Upper lobe of left lung (tissue), 6 donors: ENCODE measurements around the gene FN3KRP. TPM values are rescaled to one million over a fixed set of nuclear protein-coding genes. Genes with fewer than 3 reads are reported as not detected.
"Not testable (repeated sequence)": the region's sequence is repeated elsewhere in the genome, so short reads cannot be mapped to it uniquely, and the experiment has no call there.

Source experiments
- ATAC-seq, 2 donors: fragments of 200-7000 bp; cut with Tn5 transposase; one replicate each; pipeline ENCODE4 v1.9.1; 2022; ENCODE audit warnings: mild to moderate bottlenecking in 2 of 2, moderate library complexity in 2 of 2; ENCODE audit not compliant: low FRiP score in 2 of 2
- DNase-seq, 2 donors: peaks; one replicate each; pipeline ENCODE4 v3.0.0-alpha.2; 2019 to 2020
- H3K27ac ChIP-seq, 4 donors: fragments of 200-600 bp; sonication (generic); one replicate each; pipeline ENCODE4 v1.5.1; 2016 to 2019
- H3K27me3 ChIP-seq, 4 donors: fragments of 200-600 bp; sonication (generic); one replicate each; pipeline ENCODE4 v1.5.1; 2017 to 2019
- H3K36me3 ChIP-seq, 4 donors: fragments of 200-600 bp; sonication (generic); one replicate each; pipeline ENCODE4 v1.5.1; 2016 to 2019
- H3K4me1 ChIP-seq, 4 donors: fragments of 200-600 bp; sonication (generic); one replicate each; pipeline ENCODE4 v1.5.1; 2018 to 2019
- H3K4me3 ChIP-seq, 4 donors: fragments of 200-600 bp; sonication (generic); one replicate each; pipeline ENCODE4 v1.5.1; 2017 to 2019; ENCODE audit warnings: mild to moderate bottlenecking in 2 of 4, moderate library complexity in 1 of 4
- H3K9me3 ChIP-seq, 4 donors: fragments of 200-600 bp; sonication (generic); one replicate each; pipeline ENCODE4 v1.5.1; 2018 to 2019
- EP300 ChIP-seq, 4 donors: sonication (generic); formaldehyde crosslinking; IDR thresholded peaks; one replicate each; pipeline ENCODE4 v1.5.1; 2017; ENCODE audit warnings: antibody characterized with exemption in 4 of 4, control low read depth in 2 of 4
- POLR2A ChIP-seq, 4 donors: fragments of 450-650 bp; IDR thresholded peaks; one replicate each; pipeline ENCODE4 v1.5.1; 2016 to 2017; ENCODE audit warnings: antibody characterized with exemption in 4 of 4, mild to moderate bottlenecking in 2 of 4
- POLR2AphosphoS5 ChIP-seq, 2 donors: sonication (generic); formaldehyde crosslinking; IDR thresholded peaks; one replicate each; pipeline ENCODE4 v1.5.1; 2017; ENCODE audit warnings: antibody characterized with exemption in 2 of 2
- WGBS, 2 donors: methylation state at CpG; one replicate each; pipeline ENCODE4 v1.1.5; 2017 to 2018; 5-methylcytosine and 5-hydroxymethylcytosine counted together
- total RNA-seq, 6 donors: library from RNA; depleted of rRNA in 4 of 6; stranded (reverse); fragments of >200 nt in 4 of 6; gene quantifications; one replicate each; pipeline versions ENCODE4 v1.1.0 to v1.2.1, GENCODE V29; 2016 to 2021
- TF ChIP-seq, protein P1 (sequence below), 6 experiments: fragments of 450-650 bp in 4 of 6; fragments of 200-600 bp in 2 of 6; sonication (generic) in 2 of 6; IDR thresholded peaks; one replicate each; pipeline ENCODE4 v1.5.1; 2016 to 2019; ENCODE audit warnings: antibody characterized with exemption in 6 of 6
- donor health status: DM: no; HTN: no; CAD: no; lungs with moderate emphysema.
- donor health status: DM: no; HTN: yes; CAD: no; lungs with severe emphysema.

The FN3KRP gene
- total RNA-seq, 6 donors from 2014 or later, result 14.7 to 94.3 (median 28.8) TPM

DNA sequence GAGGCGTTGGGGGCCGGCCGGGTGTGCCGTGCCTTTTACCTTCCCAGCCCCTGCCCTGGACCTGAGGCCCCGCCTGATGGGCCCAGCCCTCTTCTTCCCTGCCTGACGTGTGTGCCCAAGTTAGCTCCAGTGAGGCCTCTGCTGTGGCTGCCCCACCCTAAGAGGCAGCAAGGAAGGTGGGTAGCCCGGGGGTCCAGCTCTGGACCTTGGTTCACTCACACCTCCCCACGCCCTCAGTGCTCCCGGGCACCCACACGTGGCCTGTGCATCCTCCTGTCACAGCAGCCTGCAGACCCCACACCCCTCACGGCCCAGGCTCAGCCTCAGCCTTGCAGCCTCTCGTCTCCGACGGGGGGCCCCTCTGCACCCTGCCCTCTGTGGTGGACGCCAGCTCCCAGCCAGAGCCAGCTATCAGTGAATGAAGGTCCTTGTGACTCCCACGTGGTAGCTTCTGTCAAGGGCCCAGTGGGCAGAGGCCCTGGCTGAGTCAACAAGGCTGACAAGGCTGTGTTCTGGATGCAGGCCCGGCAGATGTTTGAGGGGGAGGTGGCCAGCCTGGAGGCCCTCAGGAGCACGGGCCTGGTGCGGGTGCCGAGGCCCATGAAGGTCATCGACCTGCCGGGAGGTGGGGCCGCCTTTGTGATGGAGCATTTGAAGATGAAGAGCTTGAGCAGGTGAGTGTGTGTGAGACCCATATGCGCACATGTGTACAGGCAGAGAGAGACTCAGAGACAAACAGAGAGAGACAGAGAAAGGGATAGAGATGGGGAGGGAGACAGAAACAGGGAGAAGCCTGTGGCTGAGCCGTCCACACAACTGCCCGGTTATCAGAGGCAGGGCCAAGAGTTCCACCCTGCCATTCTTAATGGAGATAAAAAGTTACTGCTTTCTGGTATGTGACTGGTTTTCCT is 21.7 kb downstream of the FN3KRP start:
- ATAC-seq, result peak in 1 of 2 donors; percentile 54

DNA sequence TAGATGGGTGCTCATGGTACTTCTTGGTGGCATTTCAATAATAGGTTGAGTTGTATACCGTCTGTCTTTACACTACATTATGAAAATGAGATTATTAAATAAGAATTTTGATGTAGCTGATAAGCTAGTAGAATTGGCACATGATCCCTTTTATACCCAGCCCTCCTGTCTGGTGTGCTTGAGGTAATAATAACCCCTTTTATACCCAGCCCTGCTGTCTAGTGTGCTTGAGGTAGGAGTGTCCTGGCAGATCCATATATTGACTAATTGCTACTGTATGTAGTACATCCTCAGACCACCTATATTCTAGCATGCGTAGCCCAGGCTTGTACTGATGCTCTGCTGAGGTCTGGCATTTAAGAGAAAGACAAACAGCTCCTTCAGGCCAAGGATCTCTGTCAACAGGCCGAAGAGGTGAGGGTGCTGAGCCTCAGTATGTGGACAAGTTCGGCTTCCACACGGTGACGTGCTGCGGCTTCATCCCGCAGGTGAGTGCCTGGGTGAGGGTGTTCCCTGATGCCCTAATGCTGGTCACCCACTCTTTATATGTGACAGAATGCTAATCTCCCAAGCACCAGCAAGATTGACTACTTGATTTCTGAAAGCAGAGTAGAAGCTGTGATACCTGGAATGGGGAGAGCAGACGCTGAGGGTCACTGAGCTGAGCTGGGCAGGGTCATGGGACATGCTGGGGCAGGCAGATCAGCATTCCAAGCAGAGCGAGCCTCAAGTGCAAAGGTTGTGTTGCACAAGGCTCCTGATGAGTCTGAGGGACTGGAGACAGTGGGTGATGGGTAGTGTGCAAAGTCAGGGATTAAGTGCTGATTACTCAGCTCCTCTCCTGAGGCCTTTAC is 24.6 kb downstream of the FN3KRP start:
- TF ChIP-seq POLR2AphosphoS5 (IDR thresholded peaks at IDR 0.05) (no peak), POLR2A (IDR thresholded peaks at IDR 0.05) (no peak), EP300 (IDR thresholded peaks at IDR 0.05) (no peak)
- TF ChIP-seq, protein P1, sequence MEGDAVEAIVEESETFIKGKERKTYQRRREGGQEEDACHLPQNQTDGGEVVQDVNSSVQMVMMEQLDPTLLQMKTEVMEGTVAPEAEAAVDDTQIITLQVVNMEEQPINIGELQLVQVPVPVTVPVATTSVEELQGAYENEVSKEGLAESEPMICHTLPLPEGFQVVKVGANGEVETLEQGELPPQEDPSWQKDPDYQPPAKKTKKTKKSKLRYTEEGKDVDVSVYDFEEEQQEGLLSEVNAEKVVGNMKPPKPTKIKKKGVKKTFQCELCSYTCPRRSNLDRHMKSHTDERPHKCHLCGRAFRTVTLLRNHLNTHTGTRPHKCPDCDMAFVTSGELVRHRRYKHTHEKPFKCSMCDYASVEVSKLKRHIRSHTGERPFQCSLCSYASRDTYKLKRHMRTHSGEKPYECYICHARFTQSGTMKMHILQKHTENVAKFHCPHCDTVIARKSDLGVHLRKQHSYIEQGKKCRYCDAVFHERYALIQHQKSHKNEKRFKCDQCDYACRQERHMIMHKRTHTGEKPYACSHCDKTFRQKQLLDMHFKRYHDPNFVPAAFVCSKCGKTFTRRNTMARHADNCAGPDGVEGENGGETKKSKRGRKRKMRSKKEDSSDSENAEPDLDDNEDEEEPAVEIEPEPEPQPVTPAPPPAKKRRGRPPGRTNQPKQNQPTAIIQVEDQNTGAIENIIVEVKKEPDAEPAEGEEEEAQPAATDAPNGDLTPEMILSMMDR (IDR thresholded peaks at IDR 0.05), result no peak
- ATAC-seq (no peak), DNase-seq (no peak)
- WGBS, 2 donors, result 93 to 95% methylated on average over 9 to 10 of the region's 10 CpGs
- no peak overlapping the region for H3K4me3 ChIP-seq
- H3K9me3 ChIP-seq, result peaks cover 0 to 10% (median 4%) of the 10 kb centered on the region in 4 donors
- no peak overlapping the region for H3K27ac ChIP-seq
- peaks cover 9 to 40% (median 26%) of the 10 kb centered on the region in 4 donors for H3K36me3 ChIP-seq
- H3K27me3 ChIP-seq, result no peaks in the 10 kb centered on the region
- H3K4me1 ChIP-seq, result peaks cover 4 to 19% (median 14%) of the 10 kb centered on the region in 4 donors

More for the DNA sequence above, 21.7 kb downstream of the FN3KRP start:
- H3K36me3 ChIP-seq, result peaks cover 9 to 40% (median 26%) of the 10 kb centered on the region in 4 donors
- peak overlapping the region in 1 of 4 donors; percentile 11 for H3K27ac ChIP-seq
- H3K4me1 ChIP-seq, result peaks cover 8 to 31% (median 24%) of the 10 kb centered on the region in 4 donors
- H3K9me3 ChIP-seq, result peaks cover 0 to 10% (median 4%) of the 10 kb centered on the region in 4 donors
- H3K4me3 ChIP-seq, result no peak overlapping the region
- peak; percentile 78 to 79 for DNase-seq
- 78 to 79% methylated on average over 21 to 24 of the region's 26 CpGs for WGBS, 2 donors
- no peak for TF ChIP-seq POLR2AphosphoS5 (IDR thresholded peaks at IDR 0.05)
- TF ChIP-seq, protein P1 (IDR thresholded peaks at IDR 0.05), result no peak
- TF ChIP-seq POLR2A (IDR thresholded peaks at IDR 0.05), result no peak
- TF ChIP-seq EP300 (IDR thresholded peaks at IDR 0.05), result no peak
- H3K27me3 ChIP-seq, result no peaks in the 10 kb centered on the region

DNA sequence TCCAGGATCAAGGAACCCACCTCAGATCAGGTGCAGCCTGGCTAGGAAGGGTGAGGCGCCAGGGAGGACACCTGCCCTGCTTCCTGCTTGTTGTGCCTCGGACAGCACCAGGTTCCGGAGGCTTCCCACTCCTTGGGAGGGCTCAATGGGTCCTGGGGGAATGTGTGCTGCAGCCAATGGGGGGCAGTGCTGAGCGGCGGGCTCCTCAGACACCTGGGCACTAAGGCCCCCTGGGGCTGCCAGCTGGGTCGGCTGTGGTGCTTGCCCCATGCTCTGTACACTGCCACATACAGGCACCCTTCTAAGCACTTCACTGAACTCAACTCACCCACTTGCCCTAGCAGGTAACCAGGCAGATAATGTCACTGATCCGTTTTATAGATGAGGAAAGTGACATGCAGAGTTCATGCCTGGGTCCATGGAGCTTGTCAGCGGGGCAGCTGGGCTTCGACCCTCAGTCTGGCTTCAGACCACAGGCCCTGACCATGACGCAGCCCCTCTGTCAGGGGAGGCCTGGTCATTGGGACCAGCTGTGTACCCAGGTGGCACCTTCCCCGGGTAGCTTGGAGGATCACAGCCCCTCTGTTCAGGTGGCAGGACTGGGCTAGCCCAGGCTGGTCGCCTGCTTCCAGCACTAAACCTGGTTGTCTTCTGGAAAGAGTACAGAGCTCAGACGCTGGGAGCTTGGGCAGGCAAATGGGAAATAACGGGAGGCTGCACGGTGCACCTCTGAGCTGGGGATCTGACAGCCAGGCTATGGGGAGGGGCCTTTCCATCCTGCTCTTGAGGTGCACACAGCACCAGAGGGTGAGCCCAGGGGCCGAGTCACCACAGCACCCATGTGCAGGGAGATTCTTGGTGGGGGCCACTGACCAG is 27.1 kb downstream of the FN3KRP start:
- Histone ChIP-seq H3K4me3 (no peak overlapping the region), H3K27me3 (no peaks in the 10 kb centered on the region), H3K4me1 (no peaks in the 10 kb centered on the region), H3K27ac (no peak overlapping the region), H3K9me3 (peaks cover 0 to 10% (median 4%) of the 10 kb centered on the region in 4 donors), H3K36me3 (peaks cover 9 to 40% (median 26%) of the 10 kb centered on the region in 4 donors)
- DNase-seq (no peak), ATAC-seq (peak; percentile 35 to 45)
- 94 to 96% methylated on average over 4 to 15 of the region's 16 CpGs for WGBS, 2 donors
- TF ChIP-seq EP300 (IDR thresholded peaks at IDR 0.05) (no peak), POLR2AphosphoS5 (IDR thresholded peaks at IDR 0.05) (no peak), POLR2A (IDR thresholded peaks at IDR 0.05) (no peak)
- TF ChIP-seq, protein P1 (IDR thresholded peaks at IDR 0.05), result no peak

DNA sequence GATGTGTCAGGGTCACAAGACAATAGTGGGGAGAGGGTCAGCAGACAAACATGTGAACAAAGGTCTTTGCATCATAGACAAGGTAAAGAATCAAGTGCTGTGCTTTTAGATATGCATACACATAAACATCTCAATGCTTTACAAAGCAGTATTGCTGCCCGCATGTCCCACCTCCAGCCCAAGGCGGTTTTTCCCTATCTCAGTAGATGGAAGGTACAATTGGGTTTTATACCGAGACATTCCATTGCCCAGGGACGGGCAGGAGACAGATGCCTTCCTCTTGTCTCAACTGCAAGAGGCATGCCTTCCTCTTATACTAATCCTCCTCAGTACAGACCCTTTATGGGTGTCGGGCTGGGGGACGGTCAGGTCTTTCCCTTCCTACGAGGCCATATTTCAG is 28.2 kb downstream of the FN3KRP start:
- H3K27ac ChIP-seq, H3K4me3 ChIP-seq, H3K27me3 ChIP-seq, ATAC-seq, DNase-seq, H3K4me1 ChIP-seq: not testable (repeated sequence)
- peaks cover 0 to 10% (median 4%) of the 10 kb centered on the region in 4 donors for H3K9me3 ChIP-seq
- H3K36me3 ChIP-seq, result peaks cover 9 to 33% (median 25%) of the 10 kb centered on the region in 4 donors
- WGBS, 2 donors, result 68 to 73% methylated on average over 5 to 7 of the region's 7 CpGs
